HG02870 (cell line): ENCODE measurements around the gene JAZF1.
"Not testable (repeated sequence)": the region's sequence is repeated elsewhere in the genome, so short reads cannot be mapped to it uniquely, and the experiment has no call there.

ENCODE experiments used
- ATAC-seq: cut with Tn5 transposase; IDR thresholded peaks from one replicate; pipeline ENCODE4 v1.9.1; 2021; ENCODE audit warnings: mild to moderate bottlenecking, moderate library complexity; ENCODE audit not compliant: unreplicated experiment

The JAZF1 gene

GRCh38 chr7:27922907-27923641 is 257.5 kb downstream of the JAZF1 start:
- no peak for ATAC-seq

GRCh38 chr7:27922389-27922788 is 258.2 kb downstream of the JAZF1 start:
- not testable (repeated sequence) for ATAC-seq

- ATAC-seq = peak; percentile 59
These were observed 259.3 kb downstream of the JAZF1 start for GRCh38 chr7:27921081-27921836.

GRCh38 chr7:27920281-27920946 is 260.2 kb downstream of the JAZF1 start:
- no peak for ATAC-seq

- ATAC-seq = no peak
These were observed 262.1 kb downstream of the JAZF1 start for GRCh38 chr7:27918503-27918902.

- ATAC-seq = no peak
These were observed 262.8 kb downstream of the JAZF1 start for GRCh38 chr7:27917774-27918314.

- ATAC-seq = no peak
These were observed 263.5 kb downstream of the JAZF1 start for GRCh38 chr7:27917119-27917518.

- ATAC-seq = no peak
These were observed 264.2 kb downstream of the JAZF1 start for GRCh38 chr7:27916372-27916771.

- no peak for ATAC-seq
These were observed 266.2 kb downstream of the JAZF1 start for GRCh38 chr7:27914409-27914808.

- no peak for ATAC-seq
These were observed 267.8 kb downstream of the JAZF1 start for GRCh38 chr7:27912751-27913150.

- ATAC-seq = no peak
These were observed 268.7 kb downstream of the JAZF1 start for GRCh38 chr7:27911920-27912319.

- no peak for ATAC-seq
These were observed 270.3 kb downstream of the JAZF1 start for GRCh38 chr7:27910326-27910725.

GRCh38 chr7:27908534-27909165 is 271.9 kb downstream of the JAZF1 start:
- no peak for ATAC-seq

- ATAC-seq = no peak
These were observed 274.1 kb downstream of the JAZF1 start for GRCh38 chr7:27906385-27907091.

- no peak for ATAC-seq
These were observed 274.6 kb downstream of the JAZF1 start for GRCh38 chr7:27905951-27906350.

- peak; percentile 90 for ATAC-seq
These were observed 279.4 kb downstream of the JAZF1 start for GRCh38 chr7:27901028-27901760.

- no peak for ATAC-seq
These were observed 280.6 kb downstream of the JAZF1 start for GRCh38 chr7:27900006-27900405.

GRCh38 chr7:27899601-27900000 is 281.0 kb downstream of the JAZF1 start:
- ATAC-seq = no peak

GRCh38 chr7:27897441-27897847 is 283.2 kb downstream of the JAZF1 start:
- ATAC-seq = no peak

- no peak for ATAC-seq
These were observed 283.6 kb downstream of the JAZF1 start for GRCh38 chr7:27897001-27897400.
